ENCODE data around the gene SNAP29. TPM values are rescaled to one million over a fixed set of nuclear protein-coding genes. Genes with fewer than 3 reads are reported as not detected.

Gene SNAP29
- total RNA-seq, 1 donor from 2014 or later: 24.3 TPM

- ATAC-seq: peak; percentile 5
- intact Hi-C loops (cut with DNase I): no loop called here
- no peaks in the 10 kb centered on the region for H3K9me3 ChIP-seq
- no peaks in the 10 kb centered on the region for H3K27me3 ChIP-seq
- peak overlapping the region; percentile 24 for H3K27ac ChIP-seq
- H3K36me3 ChIP-seq: peaks cover 26% of the 10 kb centered on the region
- no peak overlapping the region for H3K4me3 ChIP-seq
- H3K4me1 ChIP-seq: peaks cover 55% of the 10 kb centered on the region
- no peak for TF ChIP-seq CTCF (IDR thresholded peaks at IDR 0.05)
- DNase-seq: no peak
Observed at GRCh38 chr22:20865875-20866445, 7.2 kb downstream of the SNAP29 start.

GRCh38 chr22:20866736-20867135, 7.9 kb downstream of the SNAP29 start:
- H3K4me3 ChIP-seq: no peak overlapping the region
- H3K4me1 ChIP-seq: peaks cover 51% of the 10 kb centered on the region

GRCh38 chr22:20867179-20868024, 8.6 kb downstream of the SNAP29 start:
- no peak for DNase-seq
- intact Hi-C loops (cut with DNase I): no loop called here
- no peak overlapping the region for H3K4me3 ChIP-seq
- ATAC-seq: peak; percentile 89
- H3K27ac ChIP-seq: peak overlapping the region; percentile 80
- H3K27me3 ChIP-seq: no peaks in the 10 kb centered on the region
- TF ChIP-seq CTCF (IDR thresholded peaks at IDR 0.05): no peak
- peaks cover 45% of the 10 kb centered on the region for H3K4me1 ChIP-seq
- H3K9me3 ChIP-seq: no peaks in the 10 kb centered on the region
- H3K36me3 ChIP-seq: peaks cover 41% of the 10 kb centered on the region

More at GRCh38 chr22:20866736-20867135, 7.9 kb downstream of the SNAP29 start:
- Histone ChIP-seq H3K27me3 (no peaks in the 10 kb centered on the region), H3K27ac (peak overlapping the region; percentile 80), H3K36me3 (peaks cover 34% of the 10 kb centered on the region), H3K9me3 (no peaks in the 10 kb centered on the region)
- intact Hi-C loops (cut with DNase I): no loop called here
- no peak for ATAC-seq
- TF ChIP-seq CTCF (IDR thresholded peaks at IDR 0.05): no peak
- no peak for DNase-seq

- Histone ChIP-seq H3K27me3 (no peaks in the 10 kb centered on the region), H3K27ac (peak overlapping the region; percentile 80)
- no peak for ATAC-seq
Observed at GRCh38 chr22:20868025-20868962, 9.5 kb downstream of the SNAP29 start.

More at GRCh38 chr22:20868025-20868962, 9.5 kb downstream of the SNAP29 start:
- Histone ChIP-seq H3K36me3 (peaks cover 47% of the 10 kb centered on the region), H3K9me3 (no peaks in the 10 kb centered on the region), H3K4me1 (peaks cover 42% of the 10 kb centered on the region), H3K4me3 (no peak overlapping the region)
- intact Hi-C loops (cut with DNase I): no loop called here
- no peak for DNase-seq
- TF ChIP-seq CTCF (IDR thresholded peaks at IDR 0.05): no peak
